H9 (cell line): ENCODE data around the gene HK3. TPM values are rescaled to one million over a fixed set of nuclear protein-coding genes. Genes with fewer than 3 reads are reported as not detected.

Experiments
- DNase-seq: peaks from one replicate; pipeline ENCODE4 v3.0.0-alpha.2; 2017
- H2AFZ ChIP-seq: one replicate; pipeline ENCODE4 v1.6.1; 2013; ENCODE audit warnings: mild to moderate bottlenecking, low read length, control low read depth, moderate library complexity
- H2AK5ac ChIP-seq: 2 replicates; pipeline ENCODE4 v1.6.1; 2013; ENCODE audit warnings: low read length, control low read depth, mixed read lengths; ENCODE audit not compliant: insufficient read length
- H2BK120ac ChIP-seq: one replicate; pipeline ENCODE4 v1.6.1; 2013; ENCODE audit warnings: low read depth, mild to moderate bottlenecking, low read length, control low read depth, inconsistent platforms; ENCODE audit not compliant: poor library complexity, severe bottlenecking
- H2BK12ac ChIP-seq: 2 replicates; pipeline ENCODE4 v1.6.1; 2013; ENCODE audit warnings: low read length, control low read depth, mixed read lengths, low read depth; ENCODE audit not compliant: insufficient read length
- H2BK15ac ChIP-seq: 2 replicates; pipeline ENCODE4 v1.6.1; 2013; ENCODE audit warnings: low read depth, low read length, control low read depth
- H2BK20ac ChIP-seq: one replicate; pipeline ENCODE4 v1.6.1; 2013; ENCODE audit warnings: low read depth, mild to moderate bottlenecking, low read length, control low read depth, inconsistent platforms; ENCODE audit not compliant: poor library complexity, severe bottlenecking
- H2BK5ac ChIP-seq: 2 replicates; pipeline ENCODE4 v1.6.1; 2013; ENCODE audit warnings: low read length, control low read depth, mixed read lengths; ENCODE audit not compliant: insufficient read length
- H3K14ac ChIP-seq: 2 replicates; pipeline ENCODE4 v1.6.1; 2013; ENCODE audit warnings: low read length, control low read depth; ENCODE audit not compliant: insufficient read depth
- H3K18ac ChIP-seq: 2 replicates; pipeline ENCODE4 v1.6.1; 2013; ENCODE audit warnings: low read depth, mild to moderate bottlenecking, mixed read lengths, low read length, control low read depth; ENCODE audit not compliant: insufficient read length
- H3K23ac ChIP-seq: 2 replicates; pipeline ENCODE4 v1.6.1; 2013; ENCODE audit warnings: low read length, control low read depth, mixed read lengths, low read depth; ENCODE audit not compliant: insufficient read length
- H3K23me2 ChIP-seq: 2 replicates; pipeline ENCODE4 v1.6.1; 2013; ENCODE audit warnings: low read depth, mild to moderate bottlenecking, mixed read lengths, low read length, control low read depth; ENCODE audit not compliant: insufficient read length, poor library complexity, severe bottlenecking
- H3K27ac ChIP-seq: 2 replicates; pipeline ENCODE4 v1.5.1; 2013; ENCODE audit warnings: low read length, control low read depth, mixed read lengths, low read depth; ENCODE audit not compliant: insufficient read length
- H3K27me3 ChIP-seq: 2 replicates; pipeline ENCODE4 v1.6.1; 2013; ENCODE audit warnings: low read length, control low read depth, inconsistent platforms; ENCODE audit not compliant: insufficient read depth
- H3K4ac ChIP-seq: 2 replicates; pipeline ENCODE4 v1.6.1; 2013; ENCODE audit warnings: low read depth, mild to moderate bottlenecking, control low read depth, inconsistent platforms, low read length, moderate library complexity
- H3K4me1 ChIP-seq: 2 replicates; pipeline ENCODE4 v1.6.1; 2013; ENCODE audit warnings: low read length, control low read depth, inconsistent platforms; ENCODE audit not compliant: insufficient read depth
- H3K4me2 ChIP-seq: 2 replicates; pipeline ENCODE4 v1.6.1; 2013; ENCODE audit warnings: low read length, control low read depth, mixed read lengths; ENCODE audit not compliant: insufficient read length, insufficient read depth
- H3K56ac ChIP-seq: 2 replicates; pipeline ENCODE4 v1.6.1; 2013; ENCODE audit warnings: low read depth, mild to moderate bottlenecking, mixed read lengths, low read length, control low read depth; ENCODE audit not compliant: insufficient read length
- H3K79me1 ChIP-seq: 2 replicates; pipeline ENCODE4 v1.6.1; 2013; ENCODE audit warnings: low read depth, mild to moderate bottlenecking, moderate library complexity, low read length, control low read depth, inconsistent platforms; ENCODE audit not compliant: insufficient read depth, poor library complexity, severe bottlenecking
- H3K79me2 ChIP-seq: 2 replicates; pipeline ENCODE4 v1.6.1; 2013; ENCODE audit warnings: low read length, control low read depth, inconsistent platforms; ENCODE audit not compliant: insufficient read depth
- H3K9ac ChIP-seq: 2 replicates; pipeline ENCODE4 v1.6.1; 2013; ENCODE audit warnings: low read length, control low read depth, mixed read lengths; ENCODE audit not compliant: insufficient read length; ENCODE audit errors: extremely low read depth
- H3K9me3 ChIP-seq: one replicate; pipeline ENCODE4 v1.6.1; 2013; ENCODE audit warnings: low read depth, low read length, inconsistent platforms; ENCODE audit not compliant: control insufficient read depth
- H3T11ph ChIP-seq: one replicate; pipeline ENCODE4 v1.6.1; 2013; ENCODE audit warnings: mild to moderate bottlenecking, low read length, control low read depth, inconsistent platforms
- H4K20me1 ChIP-seq: one replicate; pipeline ENCODE4 v1.6.1; 2013; ENCODE audit not compliant: control insufficient read depth, insufficient read length, insufficient read depth
- H4K5ac ChIP-seq: 2 replicates; pipeline ENCODE4 v1.6.1; 2013; ENCODE audit warnings: low read depth, mild to moderate bottlenecking, mixed read lengths, low read length, control low read depth; ENCODE audit not compliant: insufficient read length
- H4K8ac ChIP-seq: replicated peaks from 2 replicates; pipeline ENCODE4 v1.6.1; 2013; ENCODE audit warnings: low read length, control low read depth, mixed read lengths, low read depth; ENCODE audit not compliant: insufficient read length
- H4K91ac ChIP-seq: 2 replicates; pipeline ENCODE4 v1.6.1; 2013; ENCODE audit warnings: low read depth, mild to moderate bottlenecking, moderate library complexity, mixed read lengths, low read length, control low read depth; ENCODE audit not compliant: insufficient read length
- H3K27ac Mint-ChIP-seq, 3 experiments: 2 replicates in 2 of 3; 3 replicates in 1 of 3; pipeline ENCODE4 v1.8.0; 2020 to 2021; ENCODE audit warnings: mixed read lengths in 3 of 3, mild to moderate bottlenecking in 1 of 3, moderate library complexity in 1 of 3
- H3K27me3 Mint-ChIP-seq: 2 replicates; pipeline ENCODE4 v1.8.0; 2021; ENCODE audit warnings: low read depth, mild to moderate bottlenecking, moderate library complexity, mixed read lengths
- H3K36me3 Mint-ChIP-seq, 3 experiments: 2 replicates in 2 of 3; 3 replicates in 1 of 3; pipeline ENCODE4 v1.8.0; 2020 to 2021; ENCODE audit warnings: low read depth in 3 of 3, mixed read lengths in 3 of 3; ENCODE audit not compliant: insufficient read depth in 1 of 3
- H3K4me1 Mint-ChIP-seq, 2 experiments: 2 replicates each; pipeline ENCODE4 v1.8.0; 2020; ENCODE audit warnings: mixed read lengths in 2 of 2
- H3K4me3 Mint-ChIP-seq, 2 experiments: 2 replicates in 1 of 2; 3 replicates in 1 of 2; pipeline ENCODE4 v1.8.0; 2020 to 2021; ENCODE audit warnings: mild to moderate bottlenecking in 2 of 2, mixed read lengths in 2 of 2, moderate library complexity in 1 of 2
- H3K9me3 Mint-ChIP-seq, 2 experiments: 2 replicates in 1 of 2; 3 replicates in 1 of 2; pipeline ENCODE4 v1.8.0; 2020; ENCODE audit warnings: mild to moderate bottlenecking in 2 of 2, mixed read lengths in 2 of 2, moderate library complexity in 1 of 2
- WGBS: extraction: QIAGEN DNeasy Blood & Tissue Kit; methylation state at CpG from one replicate; pipeline ENCODE4 v1.1.7; 2013; ENCODE audit warnings: missing lambda C conversion rate, low lambda C conversion rate, mixed read lengths; ENCODE audit not compliant: insufficient read length; ENCODE audit errors: extremely low coverage; 5-methylcytosine and 5-hydroxymethylcytosine counted together
- total RNA-seq: library from RNA; stranded (reverse); gene quantifications from 2 replicates; pipeline ENCODE4 v1.2.1, GENCODE V29; 2021
- TF ChIP-seq, protein P1 (sequence below): fragments of 200-600 bp; sonication (generic); conservative IDR thresholded peaks from 3 replicates; pipeline ENCODE4 v1.8.0; 2021; ENCODE audit warnings: antibody characterized with exemption, mild to moderate bottlenecking

The HK3 gene
- total RNA-seq, 1 experiment from 2014 or later = not detected

- WGBS = no CpG with 5 or more reads among the region's 21 CpGs
- peaks cover 12% of the 10 kb centered on the region for H3K27me3 Mint-ChIP-seq
Observed at GRCh38 chr5:176844706-176845391, 54.3 kb downstream of the HK3 start.

More at GRCh38 chr5:176844706-176845391, 54.3 kb downstream of the HK3 start:
- H2BK12ac ChIP-seq = no peak overlapping the region
- H3K79me2 ChIP-seq = no peaks in the 10 kb centered on the region
- no peaks in the 10 kb centered on the region for H3K79me1 ChIP-seq
- H3K9ac ChIP-seq = no peak overlapping the region
- H3K4ac ChIP-seq = no peak overlapping the region
- no peak overlapping the region for H4K8ac ChIP-seq
- no peak for DNase-seq
- H3K27ac ChIP-seq = no peak overlapping the region
- no peak overlapping the region for H2BK15ac ChIP-seq
- no peak overlapping the region for H4K91ac ChIP-seq
- H3T11ph ChIP-seq = no peak overlapping the region
- TF ChIP-seq, protein P1, sequence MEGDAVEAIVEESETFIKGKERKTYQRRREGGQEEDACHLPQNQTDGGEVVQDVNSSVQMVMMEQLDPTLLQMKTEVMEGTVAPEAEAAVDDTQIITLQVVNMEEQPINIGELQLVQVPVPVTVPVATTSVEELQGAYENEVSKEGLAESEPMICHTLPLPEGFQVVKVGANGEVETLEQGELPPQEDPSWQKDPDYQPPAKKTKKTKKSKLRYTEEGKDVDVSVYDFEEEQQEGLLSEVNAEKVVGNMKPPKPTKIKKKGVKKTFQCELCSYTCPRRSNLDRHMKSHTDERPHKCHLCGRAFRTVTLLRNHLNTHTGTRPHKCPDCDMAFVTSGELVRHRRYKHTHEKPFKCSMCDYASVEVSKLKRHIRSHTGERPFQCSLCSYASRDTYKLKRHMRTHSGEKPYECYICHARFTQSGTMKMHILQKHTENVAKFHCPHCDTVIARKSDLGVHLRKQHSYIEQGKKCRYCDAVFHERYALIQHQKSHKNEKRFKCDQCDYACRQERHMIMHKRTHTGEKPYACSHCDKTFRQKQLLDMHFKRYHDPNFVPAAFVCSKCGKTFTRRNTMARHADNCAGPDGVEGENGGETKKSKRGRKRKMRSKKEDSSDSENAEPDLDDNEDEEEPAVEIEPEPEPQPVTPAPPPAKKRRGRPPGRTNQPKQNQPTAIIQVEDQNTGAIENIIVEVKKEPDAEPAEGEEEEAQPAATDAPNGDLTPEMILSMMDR = no peak
- H3K27ac Mint-ChIP-seq = peak overlapping the region in 1 of 3 experiments; percentile 83; a peak in 2 of 7 replicates
- no peaks in the 10 kb centered on the region for H3K9me3 ChIP-seq
- no peaks in the 10 kb centered on the region for H3K9me3 Mint-ChIP-seq
- H2BK20ac ChIP-seq = no peak overlapping the region
- no peak overlapping the region for H2BK5ac ChIP-seq
- no peak overlapping the region for H4K5ac ChIP-seq
- no peak overlapping the region for H3K4me2 ChIP-seq
- 0 out of 2 replicates have a peak overlapping the region, but pooled peaks have one; percentile 10 for H3K14ac ChIP-seq
- peaks cover 7 to 34% of the 10 kb centered on the region in 2 experiments for H3K4me1 Mint-ChIP-seq
- H3K23me2 ChIP-seq = no peaks in the 10 kb centered on the region
- H3K4me1 ChIP-seq = no peaks in the 10 kb centered on the region
- H3K56ac ChIP-seq = no peak overlapping the region
- H2AK5ac ChIP-seq = no peak overlapping the region
- H4K20me1 ChIP-seq = no peaks in the 10 kb centered on the region
- no peak overlapping the region for H3K18ac ChIP-seq
- H3K27me3 ChIP-seq = no peaks in the 10 kb centered on the region
- H2AFZ ChIP-seq = no peak overlapping the region
- H2BK120ac ChIP-seq = no peak overlapping the region
- H3K23ac ChIP-seq = no peak overlapping the region
- H3K36me3 Mint-ChIP-seq = no peaks in the 10 kb centered on the region
- 0 out of 5 replicates have a peak overlapping the region, but pooled peaks of 1 of the 2 experiments have one; percentile 8 for H3K4me3 Mint-ChIP-seq
